HS-27A (cell line): ENCODE measurements around the gene AK8.

ENCODE experiments used
- DNase-seq: peaks from one replicate; pipeline ENCODE4 v3.0.0-alpha.2; 2012; ENCODE audit warnings: low read depth, missing footprints

AK8 gene

GRCh38 chr9:132877824-132878694 lies at the start of gene AK8:
AK8 (minus strand) TSS chr9:132878284; CDS start chr9:132878255, 29 bp downstream.
- peak; percentile 9 for DNase-seq

- DNase-seq: no peak
These were observed 49.6 kb upstream of the AK8 start for GRCh38 chr9:132927704-132928103.

DNA sequence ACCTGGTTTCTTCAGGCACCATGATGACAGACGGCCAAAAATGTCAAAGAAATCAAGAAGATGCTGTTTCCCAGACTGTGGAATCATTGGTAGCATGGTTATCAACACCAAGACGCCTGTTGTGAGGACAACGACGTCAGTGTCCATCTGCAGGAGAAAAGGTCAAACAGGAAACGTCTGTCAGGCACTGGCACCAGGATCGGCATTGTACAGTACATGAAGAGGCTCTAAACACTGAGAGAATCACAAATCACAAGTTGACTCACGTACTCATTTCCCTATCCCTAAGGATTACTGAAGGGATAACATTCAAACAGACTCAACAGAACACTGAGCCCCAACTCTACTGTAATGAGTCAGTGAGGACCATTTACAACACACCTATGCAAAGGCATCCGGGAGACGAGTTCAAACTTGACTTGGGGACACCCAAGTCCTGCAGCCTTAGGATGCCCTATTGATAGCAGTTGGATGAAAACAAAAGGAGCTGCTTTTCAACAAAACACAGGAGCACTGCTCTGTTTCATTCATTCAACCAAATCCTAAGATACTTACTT lies 45.3 kb upstream of the AK8 start:
- DNase-seq: no peak

DNA sequence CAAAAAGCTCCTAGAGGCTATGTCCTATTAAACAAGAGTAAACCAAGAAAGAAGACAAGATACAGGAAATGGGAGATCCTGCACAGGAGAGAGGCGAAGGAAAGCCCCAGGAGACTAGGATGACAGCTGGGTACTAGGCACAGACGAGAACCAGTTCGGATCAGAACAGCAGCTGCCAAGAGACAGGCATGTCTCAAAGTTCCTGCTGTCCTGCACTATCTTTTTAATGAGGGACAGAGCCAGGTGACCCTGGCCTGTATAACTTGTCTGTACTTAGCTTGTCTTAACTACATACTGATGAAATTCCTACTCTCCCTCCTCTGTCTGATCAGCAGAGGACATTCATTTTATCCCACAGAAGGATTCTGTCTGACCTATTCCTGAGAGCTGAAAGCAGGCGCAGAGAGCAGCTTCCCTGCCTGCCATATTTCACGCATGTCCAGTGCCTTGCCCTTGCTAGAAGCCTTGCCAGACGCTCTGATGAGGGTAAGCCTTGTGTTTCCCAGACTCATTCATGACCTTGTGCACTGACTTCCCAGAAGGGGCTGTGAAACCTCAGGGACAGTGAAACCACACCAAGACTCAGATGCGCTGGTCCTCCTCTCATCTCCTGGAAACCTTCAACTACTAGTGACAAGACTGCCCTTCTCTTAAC lies 41.7 kb upstream of the AK8 start:
- DNase-seq: no peak

DNA sequence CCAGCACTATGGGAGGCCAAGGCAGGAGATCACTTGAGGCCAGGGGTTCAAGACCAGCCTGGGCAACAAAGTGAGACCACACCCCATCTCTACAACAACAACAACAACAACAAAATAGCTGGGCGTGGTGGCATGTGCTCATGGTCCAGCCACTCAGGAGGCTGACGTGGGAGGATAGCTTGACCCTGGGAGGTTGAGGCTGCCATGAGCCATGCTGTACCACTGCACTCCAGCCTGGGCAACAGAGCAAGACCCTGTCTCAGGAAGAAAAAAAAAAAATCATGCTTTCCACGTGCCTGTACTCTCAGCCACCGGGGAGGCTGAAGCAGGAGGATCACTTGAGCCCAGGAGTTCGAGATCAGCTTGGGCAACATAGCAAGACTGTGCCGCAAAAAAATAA lies 36.8 kb upstream of the AK8 start:
- no peak for DNase-seq

DNA sequence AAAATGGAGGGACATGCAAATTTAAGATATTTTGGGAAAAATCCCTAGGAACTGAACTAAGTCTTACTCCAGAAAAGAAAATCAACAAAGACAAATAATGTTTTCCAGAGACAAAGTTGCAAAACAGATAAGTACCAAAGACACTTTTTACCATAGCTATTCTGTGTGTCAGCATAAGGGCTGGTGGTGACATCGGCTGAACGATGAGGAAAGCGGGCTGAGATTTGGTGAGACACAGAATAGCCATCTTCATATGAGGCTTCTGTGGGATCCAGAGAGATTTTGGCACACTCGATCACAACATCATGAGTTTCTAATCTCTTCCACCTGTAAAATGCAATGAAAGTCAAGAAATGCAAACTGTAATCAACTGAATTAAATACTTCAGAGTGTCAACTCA lies 34.0 kb upstream of the AK8 start:
- no peak for DNase-seq

DNA sequence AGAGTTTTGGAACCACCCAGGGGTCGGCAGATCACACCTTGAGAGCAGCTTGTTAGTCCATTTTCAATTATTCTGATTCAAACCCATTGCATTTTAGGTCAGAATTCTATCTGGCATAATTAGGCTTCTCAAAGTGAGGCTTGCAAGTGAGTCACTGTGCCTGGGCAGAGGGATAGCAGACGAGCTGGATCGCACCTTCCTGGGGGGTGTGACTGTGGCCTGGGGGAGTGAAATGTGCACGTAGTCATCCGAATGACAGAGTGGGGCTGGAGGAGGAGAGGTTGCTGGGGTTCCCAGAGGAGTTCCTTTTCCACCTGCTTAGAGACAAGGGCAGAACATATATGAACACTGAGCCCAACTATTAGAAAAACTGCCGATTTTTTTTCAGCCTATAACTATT lies 32.3 kb upstream of the AK8 start:
- DNase-seq: no peak

- no peak for DNase-seq
These were observed 31.2 kb upstream of the AK8 start for GRCh38 chr9:132909311-132909710.

DNA sequence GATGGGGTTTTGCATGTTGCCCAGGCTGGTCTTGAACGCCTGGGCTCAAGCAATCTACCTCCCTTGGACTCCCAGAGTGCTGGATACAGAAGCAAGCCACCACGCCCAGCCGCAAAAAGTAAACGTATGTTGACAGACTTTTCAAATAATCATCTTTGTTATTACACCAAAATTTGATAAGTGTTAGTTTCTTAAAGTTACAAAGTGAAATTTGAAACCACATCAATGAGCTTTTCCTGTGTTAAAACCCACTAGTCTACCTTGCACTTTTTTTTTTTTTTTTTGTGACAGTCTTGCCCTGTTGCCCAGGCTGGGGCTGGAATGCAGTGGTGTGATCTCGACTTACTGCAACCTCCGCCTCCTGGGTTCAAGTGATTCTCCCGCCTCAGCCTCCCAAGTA lies 30.6 kb upstream of the AK8 start:
- DNase-seq: no peak

- no peak for DNase-seq
These were observed 27.6 kb upstream of the AK8 start for GRCh38 chr9:132905726-132906125.

DNA sequence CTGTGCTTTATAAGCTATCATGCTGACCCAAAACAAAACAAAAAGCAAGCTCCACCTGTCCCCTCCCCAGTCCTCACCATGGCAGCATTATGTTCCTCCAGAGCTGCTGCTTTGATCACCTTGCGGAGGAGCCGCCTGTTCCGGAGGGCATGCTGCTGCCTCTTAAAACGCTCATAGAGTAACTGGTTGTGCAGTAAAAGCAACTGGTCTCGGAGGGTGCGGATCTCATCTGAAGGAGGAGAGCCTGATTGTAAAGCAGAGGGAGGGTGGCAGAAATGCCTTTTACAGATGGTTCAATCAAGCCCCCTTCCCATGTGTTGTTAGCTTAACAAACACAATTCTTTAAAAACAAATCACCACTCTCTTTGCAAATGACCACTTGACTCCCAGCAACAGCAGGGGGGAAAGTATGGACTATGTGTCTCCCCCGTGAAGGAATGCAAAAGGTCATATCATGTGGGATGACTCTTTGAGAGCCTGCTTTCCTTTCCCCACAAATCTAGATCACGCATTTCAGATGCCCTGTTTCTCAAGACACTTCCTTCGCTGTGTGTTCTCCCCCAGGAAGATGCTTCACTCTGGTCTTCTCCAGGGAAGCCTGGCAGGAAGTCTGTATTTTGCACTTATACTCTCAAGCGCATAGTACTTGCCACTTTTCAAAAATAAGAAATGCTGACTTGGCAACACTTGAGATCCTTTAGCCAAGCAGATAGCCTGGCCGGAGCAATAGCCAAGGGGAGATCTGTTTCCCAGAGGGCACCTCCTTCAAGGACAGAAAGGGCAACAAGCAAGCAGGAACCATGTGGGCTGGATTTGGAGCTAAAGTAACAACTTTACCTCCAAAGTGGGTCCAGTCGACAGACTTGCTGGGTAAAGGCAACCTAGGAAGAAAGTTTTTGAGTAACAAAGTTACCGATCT lies 25.7 kb upstream of the AK8 start:
- DNase-seq: no peak

DNA sequence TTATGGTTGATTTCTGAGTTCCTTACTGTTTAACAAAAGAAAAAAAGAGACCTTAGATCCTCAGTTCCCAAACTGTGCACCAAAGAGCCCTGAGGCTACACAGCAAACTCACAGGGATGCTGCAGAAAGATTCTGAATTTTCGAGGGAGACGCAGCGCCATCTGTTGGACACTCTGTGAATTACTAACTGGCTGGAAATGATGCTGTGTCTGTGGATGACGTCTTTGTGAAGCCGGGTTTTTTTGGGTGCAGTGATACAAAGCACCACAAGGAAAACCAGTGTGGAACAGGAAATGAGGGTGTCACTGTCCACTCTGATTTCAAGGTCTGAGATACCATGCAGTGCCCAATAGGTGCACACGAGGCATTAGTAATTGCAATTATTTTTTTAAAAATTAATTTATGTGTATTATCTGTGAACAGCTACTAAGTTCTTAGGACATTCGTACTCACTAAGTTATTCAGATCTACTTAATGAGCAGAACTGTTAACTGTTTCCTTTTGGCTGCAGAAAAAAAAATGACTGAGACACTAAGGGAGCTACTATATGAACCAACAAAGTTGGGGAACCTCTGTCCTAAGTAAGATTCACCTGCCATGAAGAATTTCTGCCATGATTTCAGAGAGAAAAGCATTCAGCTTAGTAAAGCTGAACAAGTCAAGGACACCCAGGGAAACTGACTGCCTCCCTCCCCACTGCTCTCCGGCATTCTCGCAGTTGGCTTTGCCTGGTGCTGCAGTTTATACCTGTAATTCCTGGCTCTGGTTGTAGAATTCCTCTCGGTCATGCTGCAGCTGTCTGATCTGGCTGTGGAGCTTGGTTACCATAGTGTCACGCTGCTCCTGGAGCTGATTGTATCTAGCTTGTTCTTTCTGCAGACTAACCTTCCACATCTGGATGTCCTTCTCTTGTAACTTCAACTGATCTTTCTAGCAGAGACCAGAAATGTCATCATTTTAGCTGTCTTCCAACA lies 24.1 kb upstream of the AK8 start:
- peak; percentile 11 for DNase-seq

DNA sequence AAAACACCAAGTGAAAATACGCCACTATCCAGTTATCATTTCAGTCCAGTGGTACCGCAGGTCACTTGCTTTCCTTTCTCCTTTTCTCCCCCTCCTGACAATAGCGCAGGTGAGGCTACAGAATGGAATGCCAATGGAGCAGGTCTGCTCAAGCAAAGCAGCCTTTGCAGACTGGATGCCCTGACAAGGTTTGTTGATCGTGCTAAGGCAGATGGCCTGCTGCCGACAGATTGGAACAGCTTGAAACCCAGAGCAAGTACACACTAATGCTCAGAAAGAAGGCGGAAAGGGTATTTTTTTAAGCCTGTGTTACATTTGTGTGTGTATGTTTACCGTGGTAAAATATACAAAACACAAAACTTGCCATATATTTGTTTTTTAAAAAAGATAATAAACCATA lies 20.0 kb upstream of the AK8 start:
- DNase-seq: no peak

- DNase-seq: no peak
These were observed 18.8 kb upstream of the AK8 start for GRCh38 chr9:132896906-132897305.

- no peak for DNase-seq
These were observed 18.2 kb upstream of the AK8 start for GRCh38 chr9:132896264-132896663.

DNA sequence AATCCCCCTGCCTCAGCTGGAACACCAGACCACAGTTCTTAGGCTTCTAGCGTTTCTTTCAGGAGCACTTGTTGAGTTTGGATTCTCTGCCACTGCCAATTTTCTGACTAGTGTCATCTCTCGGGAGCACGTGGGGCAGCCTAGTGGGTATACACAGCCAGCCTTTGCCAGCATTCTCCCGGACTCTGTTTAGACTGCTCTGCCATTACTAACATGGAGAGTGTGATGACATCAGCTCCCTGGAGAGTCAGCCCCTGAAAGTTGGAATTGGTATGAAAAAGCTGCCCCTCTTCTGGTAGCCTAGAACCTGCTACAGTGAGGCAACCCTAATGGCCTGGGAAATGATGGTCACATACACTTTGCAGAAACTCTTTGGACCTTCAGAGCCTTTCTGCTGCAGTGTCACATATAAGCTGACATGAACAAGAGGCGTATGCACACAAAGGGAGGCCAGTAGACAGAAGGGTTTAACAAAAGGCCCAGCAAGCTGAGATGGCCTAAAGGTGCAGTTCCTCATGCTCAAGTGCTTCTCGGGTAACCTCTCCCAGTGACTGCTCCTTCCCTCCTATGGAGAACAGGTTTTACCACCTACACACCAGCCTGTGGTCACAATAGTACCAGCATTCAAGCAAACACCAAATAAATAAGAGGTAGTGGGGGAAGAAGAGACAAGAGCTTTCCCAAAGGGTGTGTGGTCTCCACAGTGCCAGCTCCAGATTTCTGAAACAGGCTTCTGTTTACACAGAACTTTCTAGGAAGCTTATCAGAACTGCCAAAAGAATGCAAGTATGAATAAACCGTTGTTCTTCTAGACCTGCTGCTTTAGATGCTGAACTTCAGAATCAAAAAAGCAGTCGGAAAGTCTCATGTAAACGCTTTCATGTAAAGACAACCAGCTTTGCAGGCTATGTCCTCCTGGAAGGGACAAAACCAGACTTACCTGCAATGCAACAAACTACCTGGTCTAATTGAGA lies 17.1 kb upstream of the AK8 start:
- DNase-seq: no peak

GRCh38 chr9:132894346-132894745 lies 16.3 kb upstream of the AK8 start:
- no peak for DNase-seq

- no peak for DNase-seq
These were observed 14.3 kb upstream of the AK8 start for GRCh38 chr9:132892400-132892799.

DNA sequence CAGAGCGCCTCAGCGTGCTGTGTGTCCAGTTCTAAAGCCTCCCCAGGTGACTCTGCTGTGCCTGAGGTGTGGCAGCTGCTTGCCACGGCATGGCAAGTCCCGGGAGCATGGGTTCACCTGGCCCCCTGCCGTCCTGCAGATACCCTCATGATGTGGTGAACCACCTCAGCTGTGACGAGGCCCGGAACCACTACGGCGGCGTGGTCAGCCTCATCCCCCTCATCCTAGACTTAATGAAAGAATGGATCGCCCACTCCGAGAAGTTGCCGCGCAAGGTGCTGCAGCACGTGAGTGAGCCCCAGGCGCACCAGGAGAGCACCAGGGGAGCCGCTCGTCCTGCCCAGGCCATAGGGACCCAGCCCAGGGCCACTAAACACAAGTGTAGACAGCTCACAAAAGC lies 10.1 kb upstream of the AK8 start:
- no peak for DNase-seq
